HL-60 (cell line): ENCODE results near the gene ZNF423.

Experiments used
- DNase-seq, 2 experiments: peaks; one replicate each; pipeline ENCODE4 v3.0.0-alpha.2; 2010 to 2020; ENCODE audit warnings: low read depth in 1 of 2, low spot score in 1 of 2
- H3K27ac ChIP-seq: fragments of 250-450 bp; sonication (Bioruptor Pico); replicated peaks from 2 replicates; pipeline ENCODE4 v1.5.1; 2020; ENCODE audit warnings: mild to moderate bottlenecking, moderate library complexity
- H3K27me3 ChIP-seq: fragments of 250-450 bp; sonication (Bioruptor Pico); 2 replicates; pipeline ENCODE4 v1.5.1; 2021; ENCODE audit warnings: mild to moderate bottlenecking, moderate library complexity; ENCODE audit not compliant: insufficient read depth, poor library complexity, severe bottlenecking
- H3K4me3 ChIP-seq: replicated peaks from 2 replicates; pipeline ENCODE4 v1.5.1; 2011; ENCODE audit warnings: mild to moderate bottlenecking, control low read depth, low read length; ENCODE audit not compliant: insufficient read depth
- GABPA ChIP-seq: IDR thresholded peaks from 2 replicates; pipeline ENCODE4 v1.6.1; 2012; ENCODE audit warnings: low read depth
- POLR2AphosphoS5 ChIP-seq: IDR thresholded peaks from 2 replicates; pipeline ENCODE4 v1.6.1; 2012; ENCODE audit warnings: low read depth
- SPI1 ChIP-seq: IDR thresholded peaks from 2 replicates; pipeline ENCODE4 v1.6.1; 2012; ENCODE audit warnings: low read depth, mild to moderate bottlenecking, borderline replicate concordance
- TF ChIP-seq, protein P1 (sequence below): IDR thresholded peaks from 2 replicates; pipeline ENCODE4 v1.6.1; 2012; ENCODE audit warnings: low read depth; ENCODE audit not compliant: insufficient replicate concordance
- TF ChIP-seq, protein P2 (sequence below): IDR thresholded peaks from one replicate; pipeline ENCODE4 v1.5.1; 2011; ENCODE audit warnings: low read length, control low read depth, inconsistent platforms; ENCODE audit not compliant: insufficient read depth

The ZNF423 gene

DNA sequence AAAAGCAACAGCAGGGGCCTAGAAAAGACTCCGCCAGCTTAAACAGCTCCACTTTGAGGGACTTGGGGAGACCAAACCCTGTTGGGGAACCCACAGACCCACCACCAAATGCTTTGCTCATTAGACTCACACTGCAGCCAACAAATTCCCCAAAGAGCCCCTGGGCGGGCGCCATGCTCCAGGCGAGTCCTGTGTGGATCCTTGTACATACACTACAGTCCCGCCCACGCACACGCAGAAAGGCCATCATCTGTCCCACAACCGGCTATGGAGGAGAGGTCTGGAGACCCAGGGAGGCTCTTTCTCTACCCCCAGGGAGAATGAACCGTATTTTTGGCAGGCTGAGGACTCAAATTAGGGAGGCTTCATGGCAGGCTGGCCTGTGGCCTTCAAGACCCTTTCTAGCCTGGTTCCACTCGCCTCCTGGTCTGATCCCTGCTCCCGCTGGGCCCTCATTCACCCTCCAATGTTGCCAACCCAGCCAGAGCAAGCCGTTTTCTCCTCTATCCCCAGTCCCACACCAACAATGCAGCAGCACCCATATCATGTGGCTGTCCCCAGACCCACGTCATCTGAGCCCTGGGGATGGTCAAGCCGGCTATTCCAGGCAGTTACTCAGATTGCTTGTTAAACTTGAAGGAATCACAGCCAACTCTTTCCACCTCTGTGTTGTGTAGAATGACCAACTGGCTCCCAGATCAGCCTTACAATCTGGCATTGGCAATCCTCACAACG, 27.2 kb downstream of the ZNF423 start:
- TF ChIP-seq, protein P1, sequence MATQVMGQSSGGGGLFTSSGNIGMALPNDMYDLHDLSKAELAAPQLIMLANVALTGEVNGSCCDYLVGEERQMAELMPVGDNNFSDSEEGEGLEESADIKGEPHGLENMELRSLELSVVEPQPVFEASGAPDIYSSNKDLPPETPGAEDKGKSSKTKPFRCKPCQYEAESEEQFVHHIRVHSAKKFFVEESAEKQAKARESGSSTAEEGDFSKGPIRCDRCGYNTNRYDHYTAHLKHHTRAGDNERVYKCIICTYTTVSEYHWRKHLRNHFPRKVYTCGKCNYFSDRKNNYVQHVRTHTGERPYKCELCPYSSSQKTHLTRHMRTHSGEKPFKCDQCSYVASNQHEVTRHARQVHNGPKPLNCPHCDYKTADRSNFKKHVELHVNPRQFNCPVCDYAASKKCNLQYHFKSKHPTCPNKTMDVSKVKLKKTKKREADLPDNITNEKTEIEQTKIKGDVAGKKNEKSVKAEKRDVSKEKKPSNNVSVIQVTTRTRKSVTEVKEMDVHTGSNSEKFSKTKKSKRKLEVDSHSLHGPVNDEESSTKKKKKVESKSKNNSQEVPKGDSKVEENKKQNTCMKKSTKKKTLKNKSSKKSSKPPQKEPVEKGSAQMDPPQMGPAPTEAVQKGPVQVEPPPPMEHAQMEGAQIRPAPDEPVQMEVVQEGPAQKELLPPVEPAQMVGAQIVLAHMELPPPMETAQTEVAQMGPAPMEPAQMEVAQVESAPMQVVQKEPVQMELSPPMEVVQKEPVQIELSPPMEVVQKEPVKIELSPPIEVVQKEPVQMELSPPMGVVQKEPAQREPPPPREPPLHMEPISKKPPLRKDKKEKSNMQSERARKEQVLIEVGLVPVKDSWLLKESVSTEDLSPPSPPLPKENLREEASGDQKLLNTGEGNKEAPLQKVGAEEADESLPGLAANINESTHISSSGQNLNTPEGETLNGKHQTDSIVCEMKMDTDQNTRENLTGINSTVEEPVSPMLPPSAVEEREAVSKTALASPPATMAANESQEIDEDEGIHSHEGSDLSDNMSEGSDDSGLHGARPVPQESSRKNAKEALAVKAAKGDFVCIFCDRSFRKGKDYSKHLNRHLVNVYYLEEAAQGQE = no peak
- TF ChIP-seq SPI1 (no peak), GABPA (no peak), POLR2AphosphoS5 (no peak)
- TF ChIP-seq, protein P2, sequence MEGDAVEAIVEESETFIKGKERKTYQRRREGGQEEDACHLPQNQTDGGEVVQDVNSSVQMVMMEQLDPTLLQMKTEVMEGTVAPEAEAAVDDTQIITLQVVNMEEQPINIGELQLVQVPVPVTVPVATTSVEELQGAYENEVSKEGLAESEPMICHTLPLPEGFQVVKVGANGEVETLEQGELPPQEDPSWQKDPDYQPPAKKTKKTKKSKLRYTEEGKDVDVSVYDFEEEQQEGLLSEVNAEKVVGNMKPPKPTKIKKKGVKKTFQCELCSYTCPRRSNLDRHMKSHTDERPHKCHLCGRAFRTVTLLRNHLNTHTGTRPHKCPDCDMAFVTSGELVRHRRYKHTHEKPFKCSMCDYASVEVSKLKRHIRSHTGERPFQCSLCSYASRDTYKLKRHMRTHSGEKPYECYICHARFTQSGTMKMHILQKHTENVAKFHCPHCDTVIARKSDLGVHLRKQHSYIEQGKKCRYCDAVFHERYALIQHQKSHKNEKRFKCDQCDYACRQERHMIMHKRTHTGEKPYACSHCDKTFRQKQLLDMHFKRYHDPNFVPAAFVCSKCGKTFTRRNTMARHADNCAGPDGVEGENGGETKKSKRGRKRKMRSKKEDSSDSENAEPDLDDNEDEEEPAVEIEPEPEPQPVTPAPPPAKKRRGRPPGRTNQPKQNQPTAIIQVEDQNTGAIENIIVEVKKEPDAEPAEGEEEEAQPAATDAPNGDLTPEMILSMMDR = no peak
- Histone ChIP-seq H3K27ac (no peak overlapping the region), H3K27me3 (no peaks in the 10 kb centered on the region), H3K4me3 (no peak overlapping the region)
- DNase-seq = no peak

DNA sequence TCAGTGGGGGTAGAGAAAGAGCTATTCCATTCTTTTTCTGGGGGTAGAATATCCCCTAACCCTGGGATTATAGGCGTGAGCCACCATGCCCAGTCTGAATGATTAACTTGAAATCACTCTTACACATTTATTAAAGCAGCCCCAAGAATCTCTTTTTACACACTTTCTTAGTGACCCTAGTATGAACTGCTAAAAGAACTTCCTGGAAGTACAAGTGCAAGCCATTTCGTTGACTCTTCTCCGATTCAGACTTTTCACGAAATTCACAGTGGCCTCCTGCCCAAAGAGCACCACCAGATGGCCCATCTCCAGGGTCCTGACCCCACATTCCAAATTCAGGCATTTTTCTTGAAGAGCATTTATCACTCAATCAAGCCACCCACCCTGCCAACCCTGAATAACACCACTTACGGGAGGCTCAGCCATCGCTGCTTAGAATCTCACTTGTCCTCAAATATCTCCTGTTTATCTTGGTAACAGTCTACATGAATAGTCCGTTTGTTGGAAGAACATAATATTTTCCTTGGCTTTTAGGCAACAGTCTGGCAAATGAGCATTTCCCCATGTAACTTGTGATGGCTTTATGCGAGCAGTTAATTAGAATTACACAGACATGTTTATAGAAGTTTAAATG, 28.0 kb downstream of the ZNF423 start:
- no peak for DNase-seq
- H3K27me3 ChIP-seq = no peaks in the 10 kb centered on the region
- H3K27ac ChIP-seq = no peak overlapping the region
- TF ChIP-seq GABPA = no peak
- no peak overlapping the region for H3K4me3 ChIP-seq

DNA sequence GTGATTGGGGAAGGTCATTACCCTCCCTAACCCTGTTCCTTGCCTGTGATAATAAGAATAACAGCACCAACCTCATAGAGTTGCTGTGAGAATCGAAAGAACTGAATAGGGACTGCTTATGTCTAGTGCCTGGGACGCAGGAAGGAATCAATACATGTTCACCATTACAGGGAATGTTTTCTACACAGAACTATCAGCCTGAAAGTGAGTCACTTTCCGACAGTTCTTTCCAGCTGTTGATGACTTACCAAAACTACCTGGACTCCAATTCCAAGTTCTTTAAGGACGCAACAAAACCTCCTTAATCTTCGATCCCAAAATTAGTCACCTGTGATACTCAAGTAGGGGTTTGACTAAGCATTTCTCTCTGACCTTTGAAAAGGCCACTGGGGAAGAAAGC, 29.4 kb downstream of the ZNF423 start:
- H3K27me3 ChIP-seq = no peaks in the 10 kb centered on the region
- TF ChIP-seq GABPA (no peak), POLR2AphosphoS5 (no peak), SPI1 (no peak)
- TF ChIP-seq, protein P1 = no peak
- TF ChIP-seq, protein P2 = no peak
- no peak overlapping the region for H3K27ac ChIP-seq
- DNase-seq = no peak
- no peak overlapping the region for H3K4me3 ChIP-seq

DNA sequence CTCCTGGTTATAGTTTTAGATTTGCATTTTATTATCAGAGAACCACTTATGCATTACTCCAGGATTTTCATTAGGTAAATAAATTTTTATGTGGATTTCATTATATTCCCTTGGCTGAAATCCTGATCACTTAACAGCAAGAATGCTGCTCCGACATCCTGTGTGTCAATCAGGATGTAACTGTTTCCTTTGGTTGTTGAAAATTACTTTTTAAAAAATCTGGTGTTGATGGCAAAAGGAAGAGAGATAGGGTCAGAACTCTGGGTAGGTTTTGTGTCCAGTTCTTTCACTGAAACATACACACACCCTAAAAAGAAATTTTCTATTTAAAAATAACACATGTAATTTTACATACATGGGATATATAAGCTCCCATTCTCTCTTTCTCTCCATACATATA, 30.9 kb downstream of the ZNF423 start:
- DNase-seq = no peak
- Histone ChIP-seq H3K4me3 (no peak overlapping the region), H3K27ac (no peak overlapping the region), H3K27me3 (no peaks in the 10 kb centered on the region)
- TF ChIP-seq, protein P2 = no peak
